ENCODE data around the gene FRMD4A.

DNA sequence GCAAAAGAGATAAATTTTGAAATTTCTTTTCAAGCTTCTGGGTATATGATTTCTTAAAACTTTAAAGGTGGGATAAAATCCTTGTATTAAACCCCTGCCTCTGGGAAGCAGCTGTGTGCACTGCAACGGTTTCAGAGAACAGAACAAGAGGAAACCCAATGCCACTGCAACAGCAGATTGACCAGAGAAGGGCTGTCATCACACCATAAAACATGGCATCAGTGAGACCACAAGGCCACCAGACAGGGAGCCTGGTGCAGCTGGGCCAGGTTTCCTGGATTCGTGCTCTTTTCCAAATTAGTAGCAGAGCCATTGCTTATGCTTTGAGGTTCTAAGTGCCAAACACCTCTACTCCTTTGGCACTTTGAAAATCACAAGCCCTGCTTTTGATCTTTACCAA is 591.5 kb downstream of the FRMD4A start:
- TF ChIP-seq, protein P1, sequence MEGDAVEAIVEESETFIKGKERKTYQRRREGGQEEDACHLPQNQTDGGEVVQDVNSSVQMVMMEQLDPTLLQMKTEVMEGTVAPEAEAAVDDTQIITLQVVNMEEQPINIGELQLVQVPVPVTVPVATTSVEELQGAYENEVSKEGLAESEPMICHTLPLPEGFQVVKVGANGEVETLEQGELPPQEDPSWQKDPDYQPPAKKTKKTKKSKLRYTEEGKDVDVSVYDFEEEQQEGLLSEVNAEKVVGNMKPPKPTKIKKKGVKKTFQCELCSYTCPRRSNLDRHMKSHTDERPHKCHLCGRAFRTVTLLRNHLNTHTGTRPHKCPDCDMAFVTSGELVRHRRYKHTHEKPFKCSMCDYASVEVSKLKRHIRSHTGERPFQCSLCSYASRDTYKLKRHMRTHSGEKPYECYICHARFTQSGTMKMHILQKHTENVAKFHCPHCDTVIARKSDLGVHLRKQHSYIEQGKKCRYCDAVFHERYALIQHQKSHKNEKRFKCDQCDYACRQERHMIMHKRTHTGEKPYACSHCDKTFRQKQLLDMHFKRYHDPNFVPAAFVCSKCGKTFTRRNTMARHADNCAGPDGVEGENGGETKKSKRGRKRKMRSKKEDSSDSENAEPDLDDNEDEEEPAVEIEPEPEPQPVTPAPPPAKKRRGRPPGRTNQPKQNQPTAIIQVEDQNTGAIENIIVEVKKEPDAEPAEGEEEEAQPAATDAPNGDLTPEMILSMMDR (IDR thresholded peaks at IDR 0.05), result no peak
- TF ChIP-seq POLR2AphosphoS5 (IDR thresholded peaks at IDR 0.05), result no peak
- no peak for TF ChIP-seq POLR2A (IDR thresholded peaks at IDR 0.05)
- no peak for TF ChIP-seq EP300 (IDR thresholded peaks at IDR 0.05)
